ENCODE results near the gene FAM204A.

The FAM204A gene

DNA sequence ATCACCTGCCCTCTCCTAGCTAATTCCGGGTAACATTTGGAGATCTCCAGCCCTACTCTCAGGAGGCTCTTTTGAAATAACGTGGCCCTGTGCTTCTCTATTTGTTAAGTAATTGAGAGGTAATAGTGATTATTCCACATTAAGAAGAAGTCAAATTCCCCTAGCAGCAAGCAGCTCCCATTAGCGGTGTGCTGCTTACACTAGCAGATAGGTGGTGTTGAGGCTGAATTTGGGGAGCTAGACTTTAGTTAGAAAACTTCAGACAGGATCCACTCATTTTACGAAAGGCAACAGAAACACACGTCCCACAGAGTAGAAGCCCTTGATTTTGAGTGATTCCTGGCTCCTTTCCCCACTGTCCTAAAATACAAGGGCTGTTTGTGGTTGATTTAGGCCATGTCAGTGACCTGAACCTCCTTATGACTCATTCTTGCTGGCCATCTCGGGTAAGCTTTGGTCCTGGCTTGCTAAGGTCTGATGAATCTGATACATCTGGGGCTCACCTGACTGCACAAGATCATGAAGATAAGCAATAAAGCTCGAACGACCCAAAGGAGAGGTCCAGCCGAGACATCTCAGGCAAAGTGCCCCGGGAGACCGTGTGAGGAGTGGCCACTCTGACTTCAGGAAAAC lies 77.2 kb downstream of the FAM204A start:
- POLR2A ChIA-PET, result no interaction called here
- no peak for TF ChIP-seq CTBP1 (IDR thresholded peaks at IDR 0.05; ENCODE audit: borderline replicate concordance)
- no peak for TF ChIP-seq HDGF (IDR thresholded peaks at IDR 0.05; ENCODE audit: borderline replicate concordance)
- TF ChIP-seq BHLHE40 (IDR thresholded peaks at IDR 0.05; ENCODE audit: borderline replicate concordance), result no peak
- TF ChIP-seq FOXA1 (IDR thresholded peaks at IDR 0.05), result no peak
- no peak for TF ChIP-seq ARNT (IDR thresholded peaks at IDR 0.05)
- no peak for TF ChIP-seq SP1 (IDR thresholded peaks at IDR 0.05)
- no peak for TF ChIP-seq LEF1 (IDR thresholded peaks at IDR 0.05; ENCODE audit: borderline replicate concordance)
- TF ChIP-seq FOXM1 (IDR thresholded peaks at IDR 0.05; ENCODE audit: borderline replicate concordance), result no peak
- TF ChIP-seq NFRKB (IDR thresholded peaks at IDR 0.05), result no peak
- no peak for TF ChIP-seq TARDBP (IDR thresholded peaks at IDR 0.05)
- DNase-seq (ENCODE audit: extremely low spot score), result no peak
- CTCF ChIA-PET, result interaction anchor here (1.6 kb wide), 1 partner anchor 768 kb away, joined by 5 read pairs; no protein-coding TSS in a partner anchor

DNA sequence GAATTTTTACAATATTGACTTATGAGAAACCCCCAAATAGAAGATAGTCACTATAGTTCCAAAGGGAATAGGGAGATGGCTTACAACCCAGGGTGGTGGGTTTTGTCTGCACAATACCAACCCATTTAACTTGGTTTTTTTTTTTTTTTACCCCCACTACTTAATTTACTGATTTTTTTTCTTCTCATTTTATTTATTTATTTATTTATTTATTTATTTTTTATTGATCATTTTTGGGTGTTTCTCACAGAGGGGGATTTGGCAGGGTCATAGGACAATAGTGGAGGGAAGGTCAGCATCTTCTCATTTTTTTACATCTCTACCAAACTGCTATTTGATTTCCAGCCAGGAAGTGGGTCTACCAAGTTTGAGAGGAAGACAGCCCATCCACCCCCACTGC lies 77.9 kb downstream of the FAM204A start:
- TF ChIP-seq SUZ12 (IDR thresholded peaks at IDR 0.05), result no peak
- no peak for TF ChIP-seq SP1 (IDR thresholded peaks at IDR 0.05)
- TF ChIP-seq CTBP1 (IDR thresholded peaks at IDR 0.05; ENCODE audit: borderline replicate concordance), result no peak
- no peak for TF ChIP-seq FOXM1 (IDR thresholded peaks at IDR 0.05; ENCODE audit: borderline replicate concordance)
- no peak for TF ChIP-seq HDGF (IDR thresholded peaks at IDR 0.05; ENCODE audit: borderline replicate concordance)
- TF ChIP-seq, protein P1, sequence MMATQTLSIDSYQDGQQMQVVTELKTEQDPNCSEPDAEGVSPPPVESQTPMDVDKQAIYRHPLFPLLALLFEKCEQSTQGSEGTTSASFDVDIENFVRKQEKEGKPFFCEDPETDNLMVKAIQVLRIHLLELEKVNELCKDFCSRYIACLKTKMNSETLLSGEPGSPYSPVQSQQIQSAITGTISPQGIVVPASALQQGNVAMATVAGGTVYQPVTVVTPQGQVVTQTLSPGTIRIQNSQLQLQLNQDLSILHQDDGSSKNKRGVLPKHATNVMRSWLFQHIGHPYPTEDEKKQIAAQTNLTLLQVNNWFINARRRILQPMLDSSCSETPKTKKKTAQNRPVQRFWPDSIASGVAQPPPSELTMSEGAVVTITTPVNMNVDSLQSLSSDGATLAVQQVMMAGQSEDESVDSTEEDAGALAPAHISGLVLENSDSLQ (IDR thresholded peaks at IDR 0.05), result no peak
- TF ChIP-seq FOXA1 (IDR thresholded peaks at IDR 0.05), result no peak
- TF ChIP-seq BHLHE40 (IDR thresholded peaks at IDR 0.05; ENCODE audit: borderline replicate concordance), result no peak
- no peak for TF ChIP-seq ELF4 (IDR thresholded peaks at IDR 0.05)
- TF ChIP-seq L3MBTL2 (conservative IDR thresholded peaks at IDR 0.05), result no peak
- no peak for TF ChIP-seq LEF1 (IDR thresholded peaks at IDR 0.05; ENCODE audit: borderline replicate concordance)
- no peak for TF ChIP-seq FOXK2 (IDR thresholded peaks at IDR 0.05)
- TF ChIP-seq ZNF384 (IDR thresholded peaks at IDR 0.05), result no peak
- TF ChIP-seq ARNT (IDR thresholded peaks at IDR 0.05), result no peak
- TF ChIP-seq TARDBP (IDR thresholded peaks at IDR 0.05), result no peak
- TF ChIP-seq NFRKB (IDR thresholded peaks at IDR 0.05), result no peak
- ChIA-PET POLR2A (no interaction called here), CTCF (interaction anchor here (1.6 kb wide), 1 partner anchor 768 kb away, joined by 5 read pairs; no protein-coding TSS in a partner anchor)
- DNase-seq (ENCODE audit: extremely low spot score), result no peak

DNA sequence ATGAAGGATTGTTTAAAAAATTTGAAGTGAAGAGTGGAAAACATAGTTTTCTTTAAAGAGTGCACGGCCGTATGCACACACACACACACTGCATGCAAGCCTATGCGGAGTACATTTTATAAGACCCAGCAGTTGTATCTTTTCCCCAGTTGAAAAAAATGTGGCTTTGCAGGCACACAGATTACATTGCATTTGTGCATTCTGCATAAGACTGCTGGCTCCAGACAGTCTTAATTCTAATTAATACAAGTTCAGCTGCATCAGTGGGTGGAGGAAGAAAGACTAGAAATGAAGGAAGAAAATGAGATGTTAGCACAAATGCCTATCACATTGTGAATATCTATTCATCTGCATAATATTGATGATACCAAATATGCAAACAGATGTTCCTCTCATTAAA lies 79.6 kb downstream of the FAM204A start:
- ChIA-PET CTCF (no interaction called here), POLR2A (no interaction called here)
- TF ChIP-seq NFRKB (IDR thresholded peaks at IDR 0.05) (no peak), BHLHE40 (IDR thresholded peaks at IDR 0.05; ENCODE audit: borderline replicate concordance) (no peak), SP1 (IDR thresholded peaks at IDR 0.05) (no peak), ZNF384 (IDR thresholded peaks at IDR 0.05) (no peak), TARDBP (IDR thresholded peaks at IDR 0.05) (no peak), FOXK2 (IDR thresholded peaks at IDR 0.05) (no peak), ARNT (IDR thresholded peaks at IDR 0.05) (no peak), SUZ12 (IDR thresholded peaks at IDR 0.05) (no peak), LEF1 (IDR thresholded peaks at IDR 0.05; ENCODE audit: borderline replicate concordance) (no peak), CTBP1 (IDR thresholded peaks at IDR 0.05; ENCODE audit: borderline replicate concordance) (no peak), ELF4 (IDR thresholded peaks at IDR 0.05) (no peak), HDGF (IDR thresholded peaks at IDR 0.05; ENCODE audit: borderline replicate concordance) (no peak)
- DNase-seq (ENCODE audit: extremely low spot score), result no peak

DNA sequence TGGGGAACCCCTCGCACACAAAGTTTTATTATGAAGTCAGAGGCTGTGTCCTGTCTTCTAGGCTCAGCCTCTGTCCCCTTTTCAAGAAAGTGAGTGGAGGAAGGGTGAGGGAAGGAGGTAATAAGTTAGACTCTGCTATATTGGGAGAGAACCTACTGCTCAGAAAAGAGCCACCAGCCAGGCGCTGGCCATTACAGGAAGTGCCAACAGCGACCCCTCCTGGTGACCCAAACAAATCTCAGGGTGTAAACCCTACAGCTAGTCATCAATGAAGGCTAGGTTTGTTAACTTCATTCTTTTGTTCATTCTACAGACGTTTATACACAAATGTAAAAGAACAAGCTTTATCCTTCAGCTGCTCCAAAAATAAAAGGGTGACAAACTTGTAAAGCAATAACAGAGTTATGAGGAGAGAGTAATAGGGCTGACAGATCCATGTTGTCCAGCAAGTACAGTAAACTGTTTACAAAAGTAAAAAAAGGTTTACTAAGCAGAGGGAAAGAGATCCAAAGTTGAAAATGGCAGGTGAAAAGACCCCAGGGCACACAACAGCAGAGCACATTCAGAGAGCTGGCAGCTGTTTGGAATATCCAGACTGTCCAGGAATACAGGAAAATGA lies 82.7 kb downstream of the FAM204A start:
- peak; percentile 84 for DNase-seq (ENCODE audit: extremely low spot score)
- TF ChIP-seq ARNT (IDR thresholded peaks at IDR 0.05) (no peak), ELF4 (IDR thresholded peaks at IDR 0.05) (0 out of 2 replicates have a peak, but pooled peaks have one; percentile 20)
- TF ChIP-seq, protein P1 (IDR thresholded peaks at IDR 0.05), result no peak
- POLR2A ChIA-PET, result no interaction called here
- CTCF ChIA-PET, result interaction anchor here (0.5 to 2.0 kb wide), 15 partner anchors 10 to 763 kb away, joined by 3 to 10 read pairs (median 3); no protein-coding TSS in a partner anchor

DNA sequence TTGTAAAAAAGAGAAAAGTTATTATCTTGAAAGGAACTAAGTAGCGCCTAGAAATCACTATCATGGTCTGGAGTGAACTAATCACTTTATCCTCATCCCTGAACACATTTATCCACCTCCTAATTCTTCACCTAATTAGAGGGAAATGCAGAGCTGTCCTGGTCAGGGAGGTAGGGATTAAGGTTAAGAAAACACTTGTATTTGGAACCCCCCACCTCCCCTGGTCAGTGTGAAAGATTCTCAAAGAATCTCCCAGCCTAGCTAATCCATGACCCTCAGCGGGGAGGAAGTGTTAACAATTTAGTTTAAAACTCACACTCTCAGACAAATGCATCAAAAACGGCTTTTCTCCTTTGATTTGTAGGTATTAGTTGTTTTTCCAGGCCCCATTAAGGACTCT lies 83.8 kb downstream of the FAM204A start:
- TF ChIP-seq ZNF384 (IDR thresholded peaks at IDR 0.05) (no peak), TARDBP (IDR thresholded peaks at IDR 0.05) (no peak), SP1 (IDR thresholded peaks at IDR 0.05) (no peak), FOXM1 (IDR thresholded peaks at IDR 0.05; ENCODE audit: borderline replicate concordance) (no peak), NFRKB (IDR thresholded peaks at IDR 0.05) (no peak), LEF1 (IDR thresholded peaks at IDR 0.05; ENCODE audit: borderline replicate concordance) (no peak), HDGF (IDR thresholded peaks at IDR 0.05; ENCODE audit: borderline replicate concordance) (no peak), CTBP1 (IDR thresholded peaks at IDR 0.05; ENCODE audit: borderline replicate concordance) (no peak), L3MBTL2 (conservative IDR thresholded peaks at IDR 0.05) (no peak), FOXA1 (IDR thresholded peaks at IDR 0.05) (no peak), FOXK2 (IDR thresholded peaks at IDR 0.05) (no peak), BHLHE40 (IDR thresholded peaks at IDR 0.05; ENCODE audit: borderline replicate concordance) (no peak), ELF4 (IDR thresholded peaks at IDR 0.05) (no peak)
- TF ChIP-seq, protein P1 (IDR thresholded peaks at IDR 0.05), result no peak

More for the DNA sequence above, 83.8 kb downstream of the FAM204A start:
- ChIA-PET POLR2A (interaction anchor here (0.9 kb wide), 1 partner anchor 10 kb away, joined by 3 read pairs; no protein-coding TSS in a partner anchor), CTCF (interaction anchor here (0.7 to 2.0 kb wide), 3 partner anchors 14 to 719 kb away, joined by 3 to 7 read pairs (median 3); no protein-coding TSS in a partner anchor)
- no peak for DNase-seq (ENCODE audit: extremely low spot score)

Measured in HEK293T (cell line).